Ishikawa (cell line): ENCODE results near the gene HHAT.

Experiments used
- CEBPB ChIP-seq: IDR thresholded peaks from 2 replicates; pipeline ENCODE4 v1.6.1; 2012
- CREB1 ChIP-seq: IDR thresholded peaks from 2 replicates; pipeline ENCODE4 v1.6.1; 2012; ENCODE audit warnings: low read depth
- EP300 ChIP-seq: IDR thresholded peaks from 2 replicates; pipeline ENCODE4 v1.6.1; 2012; ENCODE audit warnings: borderline replicate concordance
- RAD21 ChIP-seq: IDR thresholded peaks from 2 replicates; pipeline ENCODE4 v1.6.1; 2012; ENCODE audit warnings: low read depth
- REST ChIP-seq: IDR thresholded peaks from 2 replicates; pipeline ENCODE4 v1.6.1; 2012; ENCODE audit warnings: low read depth, mild to moderate bottlenecking
- TAF1 ChIP-seq: IDR thresholded peaks from 2 replicates; pipeline ENCODE4 v1.6.1; 2012; ENCODE audit warnings: low read depth, mild to moderate bottlenecking
- TCF12 ChIP-seq: IDR thresholded peaks from 2 replicates; pipeline ENCODE4 v1.6.1; 2012; ENCODE audit warnings: low read depth
- TEAD4 ChIP-seq: IDR thresholded peaks from 2 replicates; pipeline ENCODE4 v1.6.1; 2012
- TF ChIP-seq, protein P1 (sequence below): IDR thresholded peaks from 2 replicates; pipeline ENCODE4 v1.6.1; 2012

DNA sequence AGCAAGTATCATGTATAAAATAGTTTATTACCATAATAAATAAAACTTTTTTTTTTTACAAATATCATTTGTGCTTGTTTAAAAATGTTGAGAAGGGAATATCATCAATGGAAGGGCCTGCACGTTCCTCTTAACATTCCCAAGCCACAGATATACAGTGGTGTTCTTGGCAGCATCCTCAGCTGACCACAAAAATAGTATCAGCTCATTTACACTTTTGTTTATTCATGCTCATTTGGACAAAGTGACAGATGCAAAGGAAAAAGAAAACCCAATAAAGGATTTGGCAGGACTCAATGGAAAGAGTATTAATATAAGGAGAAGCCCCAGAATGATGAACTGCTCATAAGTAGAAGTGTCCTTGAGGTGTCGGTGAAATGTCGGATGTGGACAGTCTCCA lies 349.6 kb downstream of the HHAT start:
- TF ChIP-seq REST, result no peak
- TF ChIP-seq EP300, result no peak
- TF ChIP-seq, protein P1, sequence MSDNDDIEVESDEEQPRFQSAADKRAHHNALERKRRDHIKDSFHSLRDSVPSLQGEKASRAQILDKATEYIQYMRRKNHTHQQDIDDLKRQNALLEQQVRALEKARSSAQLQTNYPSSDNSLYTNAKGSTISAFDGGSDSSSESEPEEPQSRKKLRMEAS, result no peak
- TF ChIP-seq CEBPB, result no peak
- no peak for TF ChIP-seq TAF1
- no peak for TF ChIP-seq RAD21
- TF ChIP-seq TEAD4, result no peak
- no peak for TF ChIP-seq CREB1
- no peak for TF ChIP-seq TCF12
